GM21737 (cell line): ENCODE measurements around the gene HECW1.

Experiments used
- ATAC-seq: cut with Tn5 transposase; IDR thresholded peaks from one replicate; pipeline ENCODE4 v1.9.1; 2021; ENCODE audit warnings: mild to moderate bottlenecking, moderate library complexity; ENCODE audit not compliant: unreplicated experiment

The HECW1 gene

GRCh38 chr7:43528576-43529354 is 416.3 kb downstream of the HECW1 start:
- no peak for ATAC-seq

GRCh38 chr7:43530553-43531410 is 418.3 kb downstream of the HECW1 start:
- ATAC-seq = no peak

- no peak for ATAC-seq
Measured at GRCh38 chr7:43531700-43532099, 419.3 kb downstream of the HECW1 start.

DNA sequence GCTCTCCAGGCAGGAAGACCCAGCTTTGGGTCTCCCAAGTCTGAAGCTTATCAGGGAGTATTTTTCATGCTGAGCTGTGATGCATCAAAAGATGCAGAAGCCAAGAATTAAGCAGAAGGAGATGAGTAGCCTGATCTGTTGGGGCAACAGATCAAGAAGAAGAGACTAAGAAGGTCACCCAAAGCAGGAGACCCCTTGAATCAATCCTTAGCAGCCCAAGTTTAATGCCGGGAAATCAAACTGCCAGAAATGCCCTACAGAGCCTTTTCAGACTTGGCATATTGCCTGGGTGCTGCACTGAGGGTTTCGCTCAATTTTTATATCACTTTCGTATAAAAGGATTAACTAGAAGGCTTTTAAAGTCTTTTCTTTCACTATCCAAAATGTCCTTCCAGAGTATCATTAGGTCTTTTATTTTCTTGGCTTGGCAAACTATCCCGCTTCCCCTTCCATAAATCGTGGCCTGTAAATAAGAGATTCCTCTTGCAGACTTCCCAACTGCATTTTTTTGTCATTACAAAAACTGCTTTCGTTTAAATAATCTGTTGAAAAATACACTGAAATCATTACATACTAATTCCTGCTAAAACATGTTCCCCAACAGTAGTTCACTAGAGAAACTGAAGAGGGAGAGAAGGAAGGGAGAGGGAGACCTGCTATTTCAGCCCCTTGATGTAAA is 421.5 kb downstream of the HECW1 start:
- no peak for ATAC-seq

GRCh38 chr7:43535031-43535451 is 422.6 kb downstream of the HECW1 start:
- no peak for ATAC-seq

- ATAC-seq = no peak
Measured at GRCh38 chr7:43535810-43536585, 423.6 kb downstream of the HECW1 start.

- ATAC-seq = no peak
Measured at GRCh38 chr7:43536773-43537172, 424.3 kb downstream of the HECW1 start.

DNA sequence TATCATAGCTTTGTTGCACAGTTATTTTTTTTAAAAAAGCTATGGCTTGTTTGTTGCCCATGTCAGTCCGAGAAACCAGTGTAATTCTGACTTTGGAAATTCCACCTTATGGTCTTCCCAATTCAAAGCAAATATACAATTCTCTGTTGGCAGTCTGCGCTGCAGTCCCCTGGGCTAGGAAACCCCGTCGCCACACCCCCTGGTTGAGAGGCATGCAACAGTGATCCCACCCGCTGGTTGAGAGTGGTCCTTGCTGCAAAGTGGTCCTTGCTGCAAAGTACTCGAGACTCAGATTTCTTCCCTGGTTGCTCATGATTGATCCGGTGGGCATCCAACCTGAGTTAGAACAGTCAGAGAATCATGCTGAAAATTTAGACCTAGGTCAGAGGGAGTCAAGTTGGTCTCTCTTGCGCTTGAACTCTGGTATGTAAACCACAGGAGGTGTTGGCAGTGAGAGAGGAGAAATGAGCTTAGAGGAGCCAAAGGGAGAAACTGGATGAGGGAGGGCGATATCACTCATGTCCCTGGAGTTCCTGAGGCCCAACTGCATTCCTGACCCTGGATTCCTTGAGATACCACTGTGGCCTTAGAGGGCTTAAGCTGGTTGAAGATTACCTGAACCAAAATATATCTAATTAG is 425.4 kb downstream of the HECW1 start:
- ATAC-seq = no peak

GRCh38 chr7:43538404-43538771 is 425.9 kb downstream of the HECW1 start:
- no peak for ATAC-seq

- no peak for ATAC-seq
Measured at GRCh38 chr7:43540471-43540870, 428.0 kb downstream of the HECW1 start.

GRCh38 chr7:43542716-43543115 is 430.3 kb downstream of the HECW1 start:
- ATAC-seq = no peak

DNA sequence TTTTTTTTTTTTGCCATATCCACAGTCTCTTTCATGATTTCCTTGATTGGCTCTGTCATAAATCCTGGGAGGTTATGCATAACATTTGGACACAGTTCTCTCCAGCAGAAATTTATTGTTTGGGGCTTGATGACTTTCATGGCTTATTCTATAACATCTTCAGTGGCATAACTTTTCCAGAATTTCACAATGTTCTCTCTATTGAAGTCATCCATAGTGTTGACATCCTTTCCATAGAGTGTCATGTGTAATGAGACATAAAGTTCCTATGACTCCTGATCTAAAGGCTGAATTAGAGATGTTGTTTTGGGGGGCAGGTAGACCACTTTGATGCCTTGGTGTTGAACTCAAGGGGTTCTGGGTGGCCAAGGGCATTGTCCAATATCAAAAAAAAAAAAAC is 433.8 kb downstream of the HECW1 start:
- no peak for ATAC-seq

GRCh38 chr7:43550427-43550826 is 438.0 kb downstream of the HECW1 start:
- ATAC-seq = no peak

DNA sequence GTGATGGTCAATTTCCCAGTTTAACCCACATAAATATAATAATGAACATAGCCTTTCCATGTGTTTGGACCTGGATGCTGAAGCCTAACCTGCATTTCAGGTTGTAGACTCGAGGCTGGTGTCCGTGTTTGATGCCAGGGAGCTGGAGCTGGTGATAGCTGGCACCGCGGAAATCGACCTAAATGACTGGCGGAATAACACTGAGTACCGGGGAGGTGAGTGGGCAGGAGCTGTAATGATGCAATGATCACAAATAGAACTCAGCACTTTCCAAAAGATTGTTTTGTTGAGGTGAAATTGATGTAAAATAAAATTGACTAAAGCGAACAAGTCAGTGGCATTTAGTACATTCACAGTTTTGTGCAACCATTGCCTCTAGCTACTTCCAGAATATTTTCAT is 439.7 kb downstream of the HECW1 start:
- no peak for ATAC-seq

DNA sequence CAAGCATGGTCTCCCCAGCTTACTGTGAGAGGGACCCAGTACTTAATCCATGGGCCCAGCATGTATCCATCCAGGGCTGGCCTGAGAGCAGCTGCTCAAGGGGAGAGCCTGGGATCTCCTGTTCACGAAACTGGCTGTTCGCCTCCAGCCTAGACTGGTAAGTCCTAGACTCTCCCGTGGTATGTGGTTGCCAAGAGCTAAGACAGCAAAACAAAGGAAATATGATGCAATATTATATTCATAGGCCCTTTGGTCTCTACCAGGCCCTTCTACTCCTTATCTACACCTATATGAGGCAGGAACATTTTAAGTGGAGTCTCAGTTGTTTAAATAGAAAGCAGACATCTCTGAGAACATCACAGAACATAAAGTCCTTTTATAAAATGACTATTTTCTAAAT is 441.6 kb downstream of the HECW1 start:
- no peak for ATAC-seq

- no peak for ATAC-seq
Measured at GRCh38 chr7:43554423-43554822, 442.0 kb downstream of the HECW1 start.

- ATAC-seq = no peak
Measured at GRCh38 chr7:43557831-43558495, 445.5 kb downstream of the HECW1 start.

DNA sequence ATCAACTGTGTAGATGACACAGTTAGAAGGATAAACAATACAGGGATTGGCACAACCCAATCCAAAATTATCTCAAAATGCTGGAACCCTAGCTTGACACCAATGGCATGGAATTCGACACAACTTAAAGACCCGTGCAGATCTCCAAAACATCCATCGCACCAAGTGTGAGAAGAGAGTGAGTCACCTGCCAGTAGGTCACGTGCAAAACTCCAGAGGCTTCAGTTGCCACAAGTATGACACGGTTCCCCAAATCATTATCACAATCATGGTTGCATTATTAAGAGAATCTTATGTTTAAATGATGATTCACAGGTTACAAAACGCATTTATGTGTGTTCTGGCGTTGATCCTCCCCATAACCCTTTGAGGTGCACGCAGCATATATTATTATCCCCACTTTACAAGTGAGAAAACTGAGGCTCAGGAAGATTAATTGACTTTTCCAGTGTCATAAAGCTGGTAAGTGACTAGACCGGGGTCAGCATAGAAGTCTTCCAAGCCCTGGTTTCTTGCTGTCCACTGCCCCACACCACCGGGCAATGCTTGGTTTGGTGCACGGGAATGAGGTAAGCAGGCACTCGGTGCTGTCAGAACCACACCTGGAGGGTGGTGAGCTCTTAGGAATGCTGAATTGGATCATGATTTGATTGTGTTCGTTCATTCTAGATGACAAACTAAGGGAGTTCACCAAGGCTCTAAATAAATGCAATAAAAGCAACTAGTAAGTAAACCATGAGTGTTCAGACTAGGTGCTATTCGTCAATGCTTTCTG is 446.9 kb downstream of the HECW1 start:
- ATAC-seq = no peak

GRCh38 chr7:43559946-43560335 is 447.5 kb downstream of the HECW1 start:
- ATAC-seq = no peak
